Measurements from ENCODE around the gene WWC2.

WWC2 gene

DNA sequence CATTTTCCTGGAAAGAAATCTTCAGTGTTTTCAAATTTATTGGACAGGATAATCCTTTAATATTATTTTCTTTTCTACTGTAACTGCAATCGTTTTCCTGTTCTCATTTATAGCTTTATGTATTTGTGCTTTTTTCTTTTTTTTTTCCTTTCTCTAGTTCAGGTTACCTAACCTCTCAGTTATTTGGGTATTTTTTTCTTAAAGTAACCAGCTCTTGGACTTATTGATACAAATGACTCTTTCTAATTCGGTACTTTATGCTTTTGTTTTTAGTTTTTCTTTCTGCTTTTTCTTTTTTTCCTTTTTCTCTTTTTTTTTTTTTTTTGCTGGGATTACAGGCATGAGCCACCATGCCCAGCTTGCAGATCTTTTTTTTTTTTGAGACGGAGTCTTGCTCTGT is 25.2 kb downstream of the WWC2 start:
- Mint-ChIP-seq H3K9me3 (no peaks in the 10 kb centered on the region), H3K27me3 (no peaks in the 10 kb centered on the region), H3K4me1 (no peaks in the 10 kb centered on the region), H3K4me3 (no peak overlapping the region), H3K27ac (no peak overlapping the region)
- ATAC-seq (no peak), DNase-seq (no peak)

DNA sequence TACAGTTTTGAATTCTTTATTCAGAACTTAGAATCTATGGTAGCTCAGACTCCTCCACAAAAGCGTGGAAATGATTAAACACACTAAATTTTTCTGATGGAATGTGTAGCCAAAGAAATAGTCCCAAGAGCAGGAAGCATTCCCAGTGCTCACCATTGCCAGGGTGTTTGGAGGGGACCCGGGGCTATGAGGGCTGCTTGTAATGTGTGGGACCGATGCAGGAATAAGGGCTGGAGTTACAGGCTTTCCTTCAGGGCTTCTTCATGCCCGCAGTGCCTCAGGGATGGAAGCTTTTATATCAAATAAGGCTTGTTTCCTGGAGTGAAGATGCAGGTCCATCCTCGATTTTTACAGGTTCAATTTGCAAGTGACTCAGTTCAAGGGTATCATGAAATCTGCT is 25.8 kb downstream of the WWC2 start:
- no peak overlapping the region for H3K27ac Mint-ChIP-seq
- ATAC-seq, result no peak

GRCh38 chr4:183129125-183129524 is 30.1 kb downstream of the WWC2 start:
- H3K4me3 Mint-ChIP-seq, result no peak overlapping the region
- no peaks in the 10 kb centered on the region for H3K9me3 Mint-ChIP-seq
- ATAC-seq, result no peak
- H3K27me3 Mint-ChIP-seq, result peaks cover 13% of the 10 kb centered on the region
- no peak overlapping the region for H3K27ac Mint-ChIP-seq
- no peaks in the 10 kb centered on the region for H3K4me1 Mint-ChIP-seq
- DNase-seq, result no peak

More for the DNA sequence above, 25.8 kb downstream of the WWC2 start:
- no peaks in the 10 kb centered on the region for H3K9me3 Mint-ChIP-seq
- DNase-seq, result no peak
- no peaks in the 10 kb centered on the region for H3K4me1 Mint-ChIP-seq
- no peaks in the 10 kb centered on the region for H3K27me3 Mint-ChIP-seq
- no peak overlapping the region for H3K4me3 Mint-ChIP-seq

GRCh38 chr4:183129675-183130074 is 30.6 kb downstream of the WWC2 start:
- Mint-ChIP-seq H3K4me1 (no peaks in the 10 kb centered on the region), H3K4me3 (no peak overlapping the region), H3K27ac (no peak overlapping the region), H3K9me3 (no peaks in the 10 kb centered on the region), H3K27me3 (peaks cover 13% of the 10 kb centered on the region)
- DNase-seq (no peak), ATAC-seq (no peak)

DNA sequence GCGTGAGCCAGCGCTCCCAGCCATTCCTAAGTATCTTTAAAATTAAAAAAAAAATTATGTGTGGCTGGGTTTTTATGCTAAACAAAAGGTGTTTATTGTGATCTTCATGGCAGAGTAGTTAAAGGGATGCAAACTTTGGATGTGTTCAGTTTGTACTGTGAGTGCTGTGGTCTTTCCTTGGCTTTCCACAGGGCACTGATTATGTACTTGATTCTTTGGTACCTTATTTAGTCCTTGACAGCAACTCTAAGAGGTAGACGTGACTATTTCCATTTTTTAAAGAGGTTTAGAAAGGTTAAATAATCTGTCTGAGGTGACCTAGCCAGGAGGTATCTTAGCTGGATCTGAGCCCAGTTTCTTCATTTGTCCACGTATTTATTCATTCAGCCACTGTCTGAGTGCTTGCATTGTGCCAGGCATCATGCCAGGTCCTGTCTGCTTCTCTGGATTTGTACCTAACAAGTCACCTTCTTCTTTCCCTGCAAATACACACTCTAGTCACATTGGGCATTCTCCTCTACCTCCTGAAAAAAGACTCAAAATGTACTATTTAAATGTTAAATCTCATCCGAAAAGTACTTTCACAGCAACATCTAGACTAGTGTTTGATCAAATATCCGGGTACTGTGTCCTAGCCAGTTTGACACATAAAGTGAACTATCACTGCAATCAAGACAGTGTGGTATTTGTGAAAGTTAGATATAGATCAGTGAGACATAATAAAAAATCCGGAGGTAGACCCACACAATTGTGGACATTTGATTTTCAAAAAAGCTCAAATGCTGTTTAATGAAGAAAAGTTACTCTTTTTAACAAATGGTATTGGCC is 31.5 kb downstream of the WWC2 start:
- H3K27ac Mint-ChIP-seq, result no peak overlapping the region
- ATAC-seq (no peak), DNase-seq (no peak)
- H3K9me3 Mint-ChIP-seq, result no peaks in the 10 kb centered on the region
- peaks cover 13% of the 10 kb centered on the region for H3K27me3 Mint-ChIP-seq
- no peaks in the 10 kb centered on the region for H3K4me1 Mint-ChIP-seq
- no peak overlapping the region for H3K4me3 Mint-ChIP-seq

- Mint-ChIP-seq H3K4me3 (no peak overlapping the region), H3K27ac (no peak overlapping the region), H3K4me1 (no peaks in the 10 kb centered on the region), H3K9me3 (no peaks in the 10 kb centered on the region), H3K27me3 (peaks cover 13% of the 10 kb centered on the region)
- no peak for ATAC-seq
- no peak for DNase-seq
These were observed 33.0 kb downstream of the WWC2 start for GRCh38 chr4:183132081-183132480.

GRCh38 chr4:183132865-183133264 is 33.8 kb downstream of the WWC2 start:
- no peaks in the 10 kb centered on the region for H3K9me3 Mint-ChIP-seq
- no peak overlapping the region for H3K4me3 Mint-ChIP-seq

GRCh38 chr4:183136855-183137254 is 37.8 kb downstream of the WWC2 start:
- no peak overlapping the region for H3K27ac Mint-ChIP-seq
- DNase-seq (no peak), ATAC-seq (no peak)
- no peak overlapping the region for H3K4me3 Mint-ChIP-seq
- peaks cover 13% of the 10 kb centered on the region for H3K27me3 Mint-ChIP-seq
- no peaks in the 10 kb centered on the region for H3K9me3 Mint-ChIP-seq
- H3K4me1 Mint-ChIP-seq, result no peaks in the 10 kb centered on the region

More at GRCh38 chr4:183132865-183133264, 33.8 kb downstream of the WWC2 start:
- Mint-ChIP-seq H3K4me1 (no peaks in the 10 kb centered on the region), H3K27ac (no peak overlapping the region), H3K27me3 (peaks cover 13% of the 10 kb centered on the region)
- DNase-seq (no peak), ATAC-seq (no peak)

DNA sequence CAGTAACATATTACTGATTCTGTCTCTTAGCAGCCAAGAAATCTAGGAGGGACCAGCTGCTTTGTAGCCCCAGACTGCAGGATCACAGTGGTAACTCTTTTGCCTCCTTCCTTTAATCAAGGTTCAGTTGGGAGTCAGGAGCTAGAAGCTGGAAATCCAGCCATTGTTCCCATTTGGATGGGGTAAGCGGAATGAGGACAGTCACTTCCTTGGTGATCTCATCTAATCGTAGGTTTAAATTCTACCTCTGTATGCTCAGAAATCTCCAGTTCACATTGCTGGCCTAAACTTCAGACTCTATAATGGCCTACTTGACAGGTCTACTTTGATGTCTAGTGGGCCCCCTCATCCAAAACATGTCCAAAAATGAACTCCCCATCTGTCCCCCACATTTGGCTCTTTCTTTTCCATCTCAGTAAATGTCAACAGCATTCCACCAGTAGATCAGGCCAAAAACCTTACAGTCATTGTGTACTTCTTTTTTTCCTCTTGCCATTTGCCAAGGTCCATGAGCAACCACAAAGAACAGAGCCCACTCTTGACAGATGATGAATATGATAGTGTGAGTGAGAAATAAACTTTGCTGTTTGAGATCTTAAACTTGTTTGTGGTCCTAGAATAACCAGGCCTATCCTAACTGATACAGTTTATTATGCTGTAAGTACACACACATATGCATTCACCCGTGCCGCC is 40.1 kb downstream of the WWC2 start:
- no peak overlapping the region for H3K27ac Mint-ChIP-seq
- no peaks in the 10 kb centered on the region for H3K9me3 Mint-ChIP-seq
- H3K4me1 Mint-ChIP-seq, result no peaks in the 10 kb centered on the region
- no peaks in the 10 kb centered on the region for H3K27me3 Mint-ChIP-seq
- H3K4me3 Mint-ChIP-seq, result no peak overlapping the region
- DNase-seq (no peak), ATAC-seq (no peak)

DNA sequence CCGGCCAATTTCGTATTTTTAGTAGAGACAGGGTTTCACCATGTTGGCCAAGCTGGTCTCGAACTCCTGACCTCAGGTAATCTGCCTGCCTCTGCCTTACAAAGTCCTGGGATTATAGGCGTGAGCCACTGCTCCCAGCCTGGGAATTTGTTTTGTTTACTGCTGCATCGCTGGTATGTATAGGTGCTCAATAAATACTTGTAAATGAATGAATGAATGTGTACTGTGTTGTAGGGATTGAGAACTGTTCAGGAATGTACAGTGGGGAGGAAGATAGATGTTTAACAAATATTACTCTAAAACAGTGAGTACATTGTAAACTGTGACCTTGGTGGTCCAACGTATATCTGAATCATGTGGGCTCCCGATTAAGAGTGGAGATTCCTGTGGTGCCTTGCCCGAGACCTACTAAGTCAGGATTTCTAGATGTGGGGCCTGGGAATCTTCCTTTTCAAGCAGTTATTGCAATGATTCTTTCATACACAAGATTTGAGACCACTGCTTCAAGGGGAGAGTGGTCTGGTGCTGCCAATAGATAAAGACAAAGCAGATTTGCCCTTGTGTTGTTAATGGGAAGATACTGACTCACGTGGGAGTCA is 41.0 kb downstream of the WWC2 start:
- Mint-ChIP-seq H3K27me3 (no peaks in the 10 kb centered on the region), H3K4me1 (no peaks in the 10 kb centered on the region), H3K9me3 (no peaks in the 10 kb centered on the region), H3K4me3 (no peak overlapping the region), H3K27ac (no peak overlapping the region)
- DNase-seq (no peak), ATAC-seq (no peak)

- no peak for DNase-seq
- no peaks in the 10 kb centered on the region for H3K4me1 Mint-ChIP-seq
- H3K27ac Mint-ChIP-seq, result no peak overlapping the region
- ATAC-seq, result no peak
- no peaks in the 10 kb centered on the region for H3K9me3 Mint-ChIP-seq
- no peaks in the 10 kb centered on the region for H3K27me3 Mint-ChIP-seq
- no peak overlapping the region for H3K4me3 Mint-ChIP-seq
These were observed 41.9 kb downstream of the WWC2 start for GRCh38 chr4:183140911-183141320.

DNA sequence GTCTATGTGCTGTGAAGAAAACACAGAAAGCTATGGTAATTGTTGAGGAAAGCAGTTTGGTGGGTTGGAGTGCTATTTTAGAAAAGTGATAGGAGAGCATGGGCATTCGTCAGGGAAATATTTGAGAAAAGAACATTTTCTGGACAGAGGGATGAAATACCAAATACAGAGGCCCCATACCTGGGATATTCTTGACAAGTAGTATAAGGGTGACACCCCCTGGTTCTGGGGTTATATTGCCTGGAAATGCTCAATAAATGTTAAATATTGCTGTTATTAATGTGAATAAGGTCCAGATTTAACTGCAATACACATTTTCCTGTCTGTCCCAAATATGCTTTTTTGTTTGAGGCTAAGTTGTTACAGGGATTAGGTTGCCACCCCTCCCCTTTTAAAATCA is 42.9 kb downstream of the WWC2 start:
- no peak for ATAC-seq
- no peak overlapping the region for H3K4me3 Mint-ChIP-seq
- H3K27ac Mint-ChIP-seq, result no peak overlapping the region
- no peaks in the 10 kb centered on the region for H3K27me3 Mint-ChIP-seq
- H3K9me3 Mint-ChIP-seq, result no peaks in the 10 kb centered on the region
- DNase-seq, result no peak
- H3K4me1 Mint-ChIP-seq, result no peaks in the 10 kb centered on the region

- Mint-ChIP-seq H3K9me3 (no peaks in the 10 kb centered on the region), H3K4me1 (no peaks in the 10 kb centered on the region), H3K27ac (peak overlapping the region in 1 of 2 donors; percentile 19), H3K4me3 (no peak overlapping the region), H3K27me3 (no peaks in the 10 kb centered on the region)
- DNase-seq (no peak), ATAC-seq (no peak)
These were observed 43.8 kb downstream of the WWC2 start for GRCh38 chr4:183142571-183143550.

DNA sequence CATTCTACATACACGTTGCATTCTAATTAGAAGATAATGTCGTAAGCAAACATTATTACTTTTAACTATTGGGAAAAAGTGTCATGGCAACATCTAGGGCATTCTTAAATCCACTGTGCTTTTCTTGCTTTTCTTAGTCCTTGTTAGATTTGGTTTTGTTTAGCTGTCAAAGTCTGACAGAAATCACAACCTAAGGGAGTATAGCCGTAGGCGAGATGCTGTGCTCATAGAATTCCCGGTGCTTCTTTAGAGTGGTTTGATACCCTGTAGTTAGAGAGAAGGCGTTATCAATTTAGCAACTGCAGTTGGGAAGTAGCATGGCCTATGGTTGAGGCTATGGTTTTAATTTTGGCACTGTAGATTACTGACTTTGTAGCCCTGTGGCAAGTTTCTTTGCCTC is 45.7 kb downstream of the WWC2 start:
- H3K27me3 Mint-ChIP-seq, result no peaks in the 10 kb centered on the region
- no peaks in the 10 kb centered on the region for H3K9me3 Mint-ChIP-seq
- no peaks in the 10 kb centered on the region for H3K4me1 Mint-ChIP-seq
- H3K27ac Mint-ChIP-seq, result no peak overlapping the region
- H3K4me3 Mint-ChIP-seq, result no peak overlapping the region
- no peak for DNase-seq
- ATAC-seq, result no peak

- H3K4me3 Mint-ChIP-seq, result no peak overlapping the region
- ATAC-seq (no peak), DNase-seq (no peak)
- no peaks in the 10 kb centered on the region for H3K27me3 Mint-ChIP-seq
- H3K27ac Mint-ChIP-seq, result no peak overlapping the region
- no peaks in the 10 kb centered on the region for H3K9me3 Mint-ChIP-seq
- H3K4me1 Mint-ChIP-seq, result no peaks in the 10 kb centered on the region
These were observed 46.7 kb downstream of the WWC2 start for GRCh38 chr4:183145773-183146172.
